Heart left ventricle (tissue), 13 donors: ENCODE results near the gene CDH26.

Source experiments
- POLR2A ChIP-seq, 2 donors: fragments of 450-650 bp; IDR thresholded peaks; one replicate each; pipeline ENCODE4 v1.6.1; 2017; ENCODE audit warnings: antibody characterized with exemption in 2 of 2, mild to moderate bottlenecking in 2 of 2, moderate library complexity in 2 of 2
- TF ChIP-seq, protein P1 (sequence below), 12 donors: fragments of 200-600 bp; sonication (generic) in 4 of 12; IDR thresholded peaks; one replicate each; pipeline versions ENCODE4 v1.5.0 to v1.8.0; 2018 to 2022; ENCODE audit warnings: antibody characterized with exemption in 12 of 12, mild to moderate bottlenecking in 5 of 12
- donor health status: ischemic (EF 13 %, LVEDD 7.1; RV severe dilation, severe dysfunction).
- donor health status: DM: no; HTN: yes; CAD: no.
- donor health status: DM: no; HTN: no; CAD: no.
- donor health status: ischemic (EF 25% LVEDD 6.9; RV normal size, moderate dysfunction).
- donor health status: ischemic (EF 25% LVEDD 5.7; RV mildly dilated, moderate dysfunction).
- donor health status: ischemic (EF 35%, LVEDD 5.7; RV mildly dilated, moderate dysfunction).
- donor health status: nonischemic (EF 11% LVEDD 7.7; RV severe dilation, severe dysfunction).
- donor health status: DM: yes; HTN: yes; CAD: no.
- donor health status: PGD.
- donor health status: ischemic (EF 29% LVEDD 5.4; RV normal size, mild dysfunction).
- donor health status: nonischemic (EF 23%, LVEDD 6.1; RV moderate dilation, normal function).

DNA sequence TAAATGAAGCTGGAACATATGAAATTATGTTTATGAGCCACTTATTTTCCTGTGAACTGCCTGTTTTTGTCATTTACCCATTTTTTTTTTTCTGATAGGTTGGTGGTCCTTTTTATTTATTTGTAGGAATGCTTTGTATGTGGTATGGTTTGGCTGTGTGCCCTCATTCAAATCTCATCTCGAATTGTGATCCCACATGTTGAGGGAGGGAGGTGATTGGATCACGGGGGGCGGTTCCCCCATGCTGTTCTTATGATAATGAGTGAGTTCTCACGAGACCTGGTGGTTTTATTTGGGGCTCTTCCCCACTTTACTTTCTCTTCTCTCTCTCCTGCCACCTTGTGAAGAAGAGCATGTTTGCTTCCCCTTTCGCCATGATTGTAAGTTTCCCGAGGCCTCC, 77.3 kb downstream of the CDH26 start:
- TF ChIP-seq, protein P1, sequence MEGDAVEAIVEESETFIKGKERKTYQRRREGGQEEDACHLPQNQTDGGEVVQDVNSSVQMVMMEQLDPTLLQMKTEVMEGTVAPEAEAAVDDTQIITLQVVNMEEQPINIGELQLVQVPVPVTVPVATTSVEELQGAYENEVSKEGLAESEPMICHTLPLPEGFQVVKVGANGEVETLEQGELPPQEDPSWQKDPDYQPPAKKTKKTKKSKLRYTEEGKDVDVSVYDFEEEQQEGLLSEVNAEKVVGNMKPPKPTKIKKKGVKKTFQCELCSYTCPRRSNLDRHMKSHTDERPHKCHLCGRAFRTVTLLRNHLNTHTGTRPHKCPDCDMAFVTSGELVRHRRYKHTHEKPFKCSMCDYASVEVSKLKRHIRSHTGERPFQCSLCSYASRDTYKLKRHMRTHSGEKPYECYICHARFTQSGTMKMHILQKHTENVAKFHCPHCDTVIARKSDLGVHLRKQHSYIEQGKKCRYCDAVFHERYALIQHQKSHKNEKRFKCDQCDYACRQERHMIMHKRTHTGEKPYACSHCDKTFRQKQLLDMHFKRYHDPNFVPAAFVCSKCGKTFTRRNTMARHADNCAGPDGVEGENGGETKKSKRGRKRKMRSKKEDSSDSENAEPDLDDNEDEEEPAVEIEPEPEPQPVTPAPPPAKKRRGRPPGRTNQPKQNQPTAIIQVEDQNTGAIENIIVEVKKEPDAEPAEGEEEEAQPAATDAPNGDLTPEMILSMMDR (IDR thresholded peaks at IDR 0.05) = no peak
- TF ChIP-seq POLR2A (IDR thresholded peaks at IDR 0.05) = no peak
